DMS153 (cell line): ENCODE measurements around the gene SLC6A5.

Source experiments
- DNase-seq: peaks from one replicate; lab custom pipeline; 2025; lab: John Stamatoyannopoulos, UW

SLC6A5 gene

GRCh38 chr11:20669820-20670684 is 70.6 kb downstream of the SLC6A5 start:
- no peak for DNase-seq

DNA sequence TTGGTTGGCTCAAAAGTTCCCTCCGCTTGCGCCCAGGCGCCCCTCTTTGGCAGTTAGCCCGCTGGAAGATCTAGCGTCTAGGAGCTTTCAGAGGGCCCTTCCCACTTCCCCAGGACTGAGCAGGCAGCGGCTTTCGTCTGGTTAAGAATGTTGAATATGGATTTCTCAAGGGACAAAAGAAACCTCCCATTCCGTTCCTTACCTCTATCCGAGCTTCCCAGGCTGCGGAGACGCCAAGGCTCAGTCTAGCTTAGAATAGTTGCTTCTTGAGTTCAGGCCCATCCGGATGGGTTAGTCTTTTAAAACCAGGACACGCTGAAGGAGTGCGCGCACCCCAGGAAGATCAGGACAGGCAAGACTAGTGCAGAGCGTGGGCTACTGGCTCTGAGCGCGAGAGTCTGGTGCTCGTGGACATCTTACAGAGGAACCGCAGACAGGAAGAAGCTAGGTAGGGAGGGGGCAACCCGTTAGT is 71.6 kb downstream of the SLC6A5 start:
- no peak for DNase-seq

DNA sequence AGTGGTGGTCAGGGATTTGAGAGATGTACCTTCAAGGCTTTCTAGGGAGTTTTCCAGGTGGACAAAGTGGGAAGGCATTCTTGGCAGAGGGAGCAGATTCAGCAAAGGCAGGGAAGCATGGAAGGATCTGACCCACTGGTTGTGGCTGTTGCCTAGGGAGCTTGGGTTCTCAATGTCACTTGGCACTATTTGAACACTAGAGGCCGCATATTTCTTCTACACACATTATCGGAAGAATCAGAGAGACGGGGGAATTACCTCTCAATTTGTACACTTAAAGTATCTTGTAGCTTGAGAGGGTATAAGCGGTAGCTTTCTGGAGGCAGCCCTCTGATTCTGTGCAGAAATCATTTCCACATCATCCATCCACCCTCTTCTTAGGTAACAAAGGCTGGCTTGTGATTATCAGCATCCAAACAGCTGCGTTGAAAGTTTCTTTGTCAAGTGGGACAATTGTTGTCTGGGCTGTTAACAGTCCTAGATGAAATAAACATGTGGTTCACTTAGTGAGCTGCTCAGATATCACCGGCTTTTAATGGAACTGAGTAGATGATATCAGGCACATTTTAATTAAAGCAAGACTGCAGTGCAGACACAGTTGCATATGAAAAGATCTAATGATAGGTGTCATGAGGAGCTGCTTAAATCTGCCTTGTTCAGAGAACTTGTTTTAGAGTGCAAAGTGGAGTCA is 72.6 kb downstream of the SLC6A5 start:
- peak; percentile 39 for DNase-seq

- DNase-seq = peak; percentile 38
These were observed 73.2 kb downstream of the SLC6A5 start for GRCh38 chr11:20672575-20672974.

GRCh38 chr11:20676658-20677057 is 77.2 kb downstream of the SLC6A5 start:
- no peak for DNase-seq

DNA sequence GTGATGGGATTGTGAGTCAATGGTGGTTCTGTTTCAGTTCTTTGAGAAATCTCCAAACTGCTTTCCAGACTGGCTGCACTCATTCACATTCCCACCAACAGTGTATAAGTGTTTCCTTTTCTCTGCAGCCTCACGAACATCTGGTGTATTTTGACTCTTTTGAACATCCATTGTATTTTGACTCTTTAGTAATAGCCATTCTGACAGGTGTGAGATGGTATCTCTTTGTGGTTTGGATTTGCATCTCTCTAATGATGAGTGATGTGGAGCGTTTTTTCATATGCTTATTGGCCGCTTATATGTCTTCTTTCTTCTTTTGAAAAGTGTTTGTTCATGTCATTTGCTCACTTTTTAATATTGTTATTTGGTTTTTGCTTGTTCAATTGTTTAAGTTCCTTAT is 89.4 kb downstream of the SLC6A5 start:
- no peak for DNase-seq

GRCh38 chr11:20707876-20708275 is 108.5 kb downstream of the SLC6A5 start:
- no peak for DNase-seq
